GM23248 (cell line): ENCODE measurements around the gene MBTPS1. TPM values are rescaled to one million over a fixed set of nuclear protein-coding genes. Genes with fewer than 3 reads are reported as not detected.

ENCODE experiments used
- DNase-seq: peaks from one replicate; pipeline ENCODE4 v3.0.0-alpha.2; 2015
- H2AFZ ChIP-seq: fragments of 200-600 bp; sonication (generic); 2 replicates; pipeline ENCODE4 v1.6.1; 2016; ENCODE audit warnings: antibody characterized with exemption
- H3F3A ChIP-seq: fragments of 200-600 bp; sonication (generic); 2 replicates; pipeline ENCODE4 v1.6.1; 2016; ENCODE audit warnings: mild to moderate bottlenecking, antibody characterized with exemption, mixed run types; ENCODE audit not compliant: insufficient read depth
- H3K27ac ChIP-seq: fragments of 200-600 bp; sonication (generic); 2 replicates; pipeline ENCODE4 v1.5.1; 2016; ENCODE audit warnings: mild to moderate bottlenecking
- H3K27me3 ChIP-seq: fragments of 200-600 bp; sonication (generic); replicated peaks from 2 replicates; pipeline ENCODE4 v1.6.1; 2016; ENCODE audit warnings: mild to moderate bottlenecking; ENCODE audit not compliant: insufficient read depth
- H3K36me3 ChIP-seq: fragments of 200-600 bp; sonication (generic); 2 replicates; pipeline ENCODE4 v1.6.1; 2016; ENCODE audit warnings: low read depth, mild to moderate bottlenecking
- H3K4me1 ChIP-seq: fragments of 200-600 bp; sonication (generic); 2 replicates; pipeline ENCODE4 v1.6.1; 2016; ENCODE audit warnings: mild to moderate bottlenecking; ENCODE audit not compliant: insufficient read depth
- H3K4me2 ChIP-seq: fragments of 200-600 bp; sonication (generic); one replicate; pipeline ENCODE4 v1.6.1; 2016; ENCODE audit warnings: mild to moderate bottlenecking; ENCODE audit not compliant: unreplicated experiment
- H3K4me3 ChIP-seq: fragments of 200-600 bp; sonication (generic); 2 replicates; pipeline ENCODE4 v1.5.1; 2016; ENCODE audit warnings: mild to moderate bottlenecking
- H3K79me2 ChIP-seq: fragments of 200-600 bp; sonication (generic); 2 replicates; pipeline ENCODE4 v1.6.1; 2016; ENCODE audit warnings: mild to moderate bottlenecking; ENCODE audit not compliant: insufficient read depth
- H3K9ac ChIP-seq: fragments of 200-600 bp; sonication (generic); 2 replicates; pipeline ENCODE4 v1.6.1; 2016; ENCODE audit warnings: mild to moderate bottlenecking
- H3K9me2 ChIP-seq: fragments of 200-600 bp; sonication (generic); 2 replicates; pipeline ENCODE4 v1.6.1; 2016; ENCODE audit warnings: mixed run types, mild to moderate bottlenecking, moderate library complexity; ENCODE audit not compliant: insufficient read depth
- H3K9me3 ChIP-seq: fragments of 200-600 bp; sonication (generic); one replicate; pipeline ENCODE4 v1.6.1; 2017; ENCODE audit warnings: low read depth
- H4K20me1 ChIP-seq: fragments of 200-600 bp; sonication (generic); 2 replicates; pipeline ENCODE4 v1.6.0; 2016; ENCODE audit not compliant: insufficient read depth
- EZH2 ChIP-seq: fragments of 200-600 bp; sonication (generic); IDR thresholded peaks from 2 replicates; pipeline ENCODE4 v1.6.1; 2018; ENCODE audit warnings: antibody characterized with exemption, mild to moderate bottlenecking; ENCODE audit not compliant: insufficient read depth, poor library complexity, severe bottlenecking
- EZH2phosphoT487 ChIP-seq: fragments of 200-600 bp; sonication (generic); IDR thresholded peaks from 2 replicates; pipeline ENCODE4 v1.6.1; 2018; ENCODE audit warnings: antibody characterized with exemption, moderate library complexity, mild to moderate bottlenecking, low read depth; ENCODE audit not compliant: insufficient read depth
- WGBS, 2 experiments: methylation state at CpG; one replicate each; pipeline ENCODE4 v1.1.6; 2015 to 2017; ENCODE audit warnings: low lambda C conversion rate in 2 of 2, low coverage in 1 of 2; ENCODE audit errors: missing lambda C conversion rate in 2 of 2; 5-methylcytosine and 5-hydroxymethylcytosine counted together
- in situ Hi-C: fragments of 300-500 bp; cut with MboI; formaldehyde crosslinking; loops from 2 replicates; pipeline ENCODE4 v1.15.0; 2020
- polyA plus RNA-seq: library from polyadenylated mRNA; unstranded; fragments of >200 nt; fragmentation: Nextera tagmentation; extraction: Ambion mirVana; gene quantifications from 2 replicates; pipeline ENCODE4 v1.2.1, GENCODE V29; 2016
- total RNA-seq: library from RNA; depleted of rRNA; stranded (reverse); fragments of >200 nt; shearing (Covaris generic); gene quantifications from 2 replicates; pipeline ENCODE4 v1.2.3, GENCODE V29; 2014

MBTPS1 gene
- total and polyA plus RNA-seq, 2 experiments from 2014 or later = 84.0 to 95.7 TPM

DNA sequence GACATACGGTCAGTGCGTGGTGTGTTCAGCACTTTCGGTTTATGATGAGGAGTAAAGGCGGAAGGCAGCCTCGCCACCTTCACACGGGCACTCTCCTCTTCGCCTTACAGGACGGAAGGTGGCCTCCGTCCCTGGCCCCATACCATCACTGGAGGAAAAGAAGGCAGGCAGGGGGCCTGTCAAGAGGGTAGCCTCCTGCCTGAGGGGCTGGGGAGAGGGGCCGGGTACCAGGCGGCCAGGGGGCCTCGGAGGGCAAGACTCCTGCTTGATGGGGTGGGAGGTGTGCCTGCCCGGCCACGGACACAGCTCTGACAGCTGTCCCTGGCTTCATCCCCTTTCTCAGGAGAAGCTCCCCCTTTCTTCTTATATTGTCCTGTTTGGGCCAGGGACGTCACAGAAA, 58.5 kb downstream of the MBTPS1 start:
- in situ Hi-C loops = no loop called here
- Histone ChIP-seq H3K36me3 (peaks cover 31% of the 10 kb centered on the region; the same call in 1 of the 2 replicates), H3K4me1 (no peaks in the 10 kb centered on the region), H3K27me3 (no peaks in the 10 kb centered on the region), H3F3A (no peaks in the 10 kb centered on the region), H3K9me3 (no peaks in the 10 kb centered on the region), H3K4me2 (no peak overlapping the region), H3K9me2 (no peaks in the 10 kb centered on the region), H3K4me3 (no peak overlapping the region), H4K20me1 (no peaks in the 10 kb centered on the region), H2AFZ (no peak overlapping the region), H3K9ac (no peak overlapping the region), H3K79me2 (no peaks in the 10 kb centered on the region), H3K27ac (no peak overlapping the region)
- DNase-seq = no peak
- WGBS, 2 experiments = 92 to 93% methylated on average over 13 to 15 of the region's 15 CpGs
- TF ChIP-seq EZH2 (no peak), EZH2phosphoT487 (no peak)

DNA sequence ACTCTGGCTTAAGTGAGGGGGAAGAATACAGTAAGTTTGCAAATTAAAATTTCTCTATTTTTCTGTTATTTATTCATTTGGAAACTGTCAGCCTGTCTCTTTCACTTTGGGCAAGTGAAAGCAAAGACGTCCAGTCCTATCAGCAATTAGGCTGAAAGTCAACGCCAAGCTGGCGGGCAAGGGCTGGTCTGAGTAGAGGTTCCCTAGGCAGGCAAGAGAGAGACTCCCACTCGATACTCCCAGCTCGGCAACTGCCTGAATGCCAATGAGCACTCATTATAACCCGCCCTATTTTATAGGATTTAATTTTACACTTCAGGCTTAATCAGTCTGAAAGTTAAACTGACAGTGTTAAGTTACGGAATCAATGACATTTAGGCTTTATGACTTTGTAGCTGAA, 59.8 kb downstream of the MBTPS1 start:
- H3K9me3 ChIP-seq = no peaks in the 10 kb centered on the region
- no peak for TF ChIP-seq EZH2
- TF ChIP-seq EZH2phosphoT487 = no peak
- in situ Hi-C loops = no loop called here
- no peaks in the 10 kb centered on the region for H3K9me2 ChIP-seq
- H3K79me2 ChIP-seq = no peaks in the 10 kb centered on the region
- H4K20me1 ChIP-seq = no peaks in the 10 kb centered on the region
- no peaks in the 10 kb centered on the region for H3F3A ChIP-seq
- no peak overlapping the region for H3K4me3 ChIP-seq
- peaks cover 25% of the 10 kb centered on the region; the same call in 1 of the 2 replicates for H3K36me3 ChIP-seq
- no peak for DNase-seq
- no peaks in the 10 kb centered on the region for H3K4me1 ChIP-seq
- H3K4me2 ChIP-seq = no peak overlapping the region
- no peaks in the 10 kb centered on the region for H3K27me3 ChIP-seq
- 92 to 95% methylated on average over 7 of the region's 7 CpGs for WGBS, 2 experiments
- H2AFZ ChIP-seq = no peak overlapping the region
- H3K27ac ChIP-seq = no peak overlapping the region
- H3K9ac ChIP-seq = no peak overlapping the region

DNA sequence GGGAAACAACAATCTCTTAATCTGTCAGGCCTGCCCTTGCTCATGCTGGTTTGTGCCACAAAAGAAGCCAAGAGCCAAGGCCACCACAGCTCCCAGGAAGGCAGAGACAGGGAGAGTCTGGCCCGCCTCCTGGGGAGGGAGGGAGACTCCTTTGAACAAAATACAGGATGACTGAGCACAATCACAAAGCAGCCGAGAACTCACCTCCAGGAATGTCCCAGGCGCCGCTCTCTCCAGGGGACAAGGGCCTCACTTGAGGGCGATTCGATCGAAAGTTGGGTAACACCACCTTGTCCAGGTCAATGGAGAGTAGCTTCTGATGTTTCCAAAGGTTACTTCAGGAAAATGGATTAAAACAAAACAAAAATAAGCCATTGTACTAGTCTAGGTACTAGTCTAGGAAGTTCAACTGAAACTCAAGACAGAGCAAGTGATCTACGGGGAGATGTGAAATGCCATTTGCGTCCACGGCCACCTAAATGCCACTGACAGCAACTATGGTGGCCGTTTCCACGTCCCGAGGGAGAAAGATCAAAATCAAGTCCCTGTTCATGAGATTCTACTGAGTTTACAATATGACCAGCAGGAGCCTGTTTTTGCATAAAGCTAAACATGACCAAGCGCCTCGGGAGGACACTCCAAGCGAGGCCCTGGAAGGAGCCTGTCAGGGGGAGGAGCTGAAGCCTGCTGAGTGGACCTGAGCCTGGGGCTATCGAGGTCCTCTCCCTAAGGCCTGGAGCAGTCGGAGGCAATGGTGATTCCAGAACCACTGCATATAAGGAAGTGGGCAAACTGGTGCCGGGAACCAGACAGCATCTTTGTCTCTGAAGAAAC, 60.7 kb downstream of the MBTPS1 start:
- no peaks in the 10 kb centered on the region for H3F3A ChIP-seq
- no peak overlapping the region for H3K9ac ChIP-seq
- no peaks in the 10 kb centered on the region for H3K9me2 ChIP-seq
- in situ Hi-C loops = no loop called here
- no peak overlapping the region for H3K4me3 ChIP-seq
- no peak overlapping the region for H3K4me2 ChIP-seq
- H4K20me1 ChIP-seq = no peaks in the 10 kb centered on the region
- peaks cover 24% of the 10 kb centered on the region; the same call in 1 of the 2 replicates for H3K36me3 ChIP-seq
- no peak overlapping the region for H3K27ac ChIP-seq
- H3K79me2 ChIP-seq = no peaks in the 10 kb centered on the region
- H2AFZ ChIP-seq = no peak overlapping the region
- WGBS, 2 experiments = 94 to 96% methylated on average over 19 of the region's 19 CpGs
- H3K9me3 ChIP-seq = no peaks in the 10 kb centered on the region
- no peaks in the 10 kb centered on the region for H3K27me3 ChIP-seq
- TF ChIP-seq EZH2phosphoT487 (no peak), EZH2 (no peak)
- DNase-seq = no peak
- H3K4me1 ChIP-seq = no peaks in the 10 kb centered on the region

DNA sequence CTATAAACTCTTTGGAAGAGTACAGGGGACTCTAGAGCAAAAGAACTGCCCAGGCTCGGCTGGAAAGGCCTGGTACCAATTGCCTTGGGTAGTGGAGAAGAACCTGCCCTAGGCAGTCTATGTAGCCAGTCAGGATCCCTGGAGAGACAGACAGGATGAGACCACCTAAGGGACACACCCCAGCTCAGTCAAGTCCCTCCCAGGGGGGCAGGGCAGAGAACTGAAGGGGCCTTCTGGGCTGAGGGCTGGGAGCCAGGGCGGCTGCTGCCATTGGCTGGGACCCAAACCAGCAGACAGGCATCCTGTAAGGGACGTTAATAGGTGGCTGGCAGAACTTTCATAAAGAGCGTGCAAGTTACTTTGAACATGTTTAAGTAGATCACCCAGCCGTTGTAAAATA, 61.4 kb downstream of the MBTPS1 start:
- DNase-seq = no peak
- H3K36me3 ChIP-seq = peaks cover 22% of the 10 kb centered on the region; the same call in 1 of the 2 replicates

More for the DNA sequence above, 61.4 kb downstream of the MBTPS1 start:
- WGBS, 2 experiments = 60 to 63% methylated on average over 5 of the region's 5 CpGs
- Histone ChIP-seq H3K4me3 (no peak overlapping the region), H3K79me2 (no peaks in the 10 kb centered on the region), H3K27me3 (no peaks in the 10 kb centered on the region), H3F3A (no peaks in the 10 kb centered on the region), H2AFZ (no peak overlapping the region), H3K9me3 (no peaks in the 10 kb centered on the region), H3K9me2 (no peaks in the 10 kb centered on the region), H3K4me2 (no peak overlapping the region), H3K27ac (no peak overlapping the region), H4K20me1 (no peaks in the 10 kb centered on the region), H3K9ac (no peak overlapping the region), H3K4me1 (no peaks in the 10 kb centered on the region)
- in situ Hi-C loops = no loop called here
- TF ChIP-seq EZH2 (no peak), EZH2phosphoT487 (no peak)
